GM19193 (cell line): ENCODE measurements around the gene ADD1.

ENCODE experiments used
- POLR2A ChIP-seq: IDR thresholded peaks from 4 replicates; pipeline ENCODE4 v1.6.1; 2011; ENCODE audit not compliant: insufficient read depth, insufficient read length; ENCODE audit errors: extremely low read depth

ADD1 gene, protein sequence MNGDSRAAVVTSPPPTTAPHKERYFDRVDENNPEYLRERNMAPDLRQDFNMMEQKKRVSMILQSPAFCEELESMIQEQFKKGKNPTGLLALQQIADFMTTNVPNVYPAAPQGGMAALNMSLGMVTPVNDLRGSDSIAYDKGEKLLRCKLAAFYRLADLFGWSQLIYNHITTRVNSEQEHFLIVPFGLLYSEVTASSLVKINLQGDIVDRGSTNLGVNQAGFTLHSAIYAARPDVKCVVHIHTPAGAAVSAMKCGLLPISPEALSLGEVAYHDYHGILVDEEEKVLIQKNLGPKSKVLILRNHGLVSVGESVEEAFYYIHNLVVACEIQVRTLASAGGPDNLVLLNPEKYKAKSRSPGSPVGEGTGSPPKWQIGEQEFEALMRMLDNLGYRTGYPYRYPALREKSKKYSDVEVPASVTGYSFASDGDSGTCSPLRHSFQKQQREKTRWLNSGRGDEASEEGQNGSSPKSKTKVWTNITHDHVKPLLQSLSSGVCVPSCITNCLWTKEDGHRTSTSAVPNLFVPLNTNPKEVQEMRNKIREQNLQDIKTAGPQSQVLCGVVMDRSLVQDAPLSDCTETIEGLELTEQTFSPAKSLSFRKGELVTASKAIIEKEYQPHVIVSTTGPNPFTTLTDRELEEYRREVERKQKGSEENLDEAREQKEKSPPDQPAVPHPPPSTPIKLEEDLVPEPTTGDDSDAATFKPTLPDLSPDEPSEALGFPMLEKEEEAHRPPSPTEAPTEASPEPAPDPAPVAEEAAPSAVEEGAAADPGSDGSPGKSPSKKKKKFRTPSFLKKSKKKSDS

DNA sequence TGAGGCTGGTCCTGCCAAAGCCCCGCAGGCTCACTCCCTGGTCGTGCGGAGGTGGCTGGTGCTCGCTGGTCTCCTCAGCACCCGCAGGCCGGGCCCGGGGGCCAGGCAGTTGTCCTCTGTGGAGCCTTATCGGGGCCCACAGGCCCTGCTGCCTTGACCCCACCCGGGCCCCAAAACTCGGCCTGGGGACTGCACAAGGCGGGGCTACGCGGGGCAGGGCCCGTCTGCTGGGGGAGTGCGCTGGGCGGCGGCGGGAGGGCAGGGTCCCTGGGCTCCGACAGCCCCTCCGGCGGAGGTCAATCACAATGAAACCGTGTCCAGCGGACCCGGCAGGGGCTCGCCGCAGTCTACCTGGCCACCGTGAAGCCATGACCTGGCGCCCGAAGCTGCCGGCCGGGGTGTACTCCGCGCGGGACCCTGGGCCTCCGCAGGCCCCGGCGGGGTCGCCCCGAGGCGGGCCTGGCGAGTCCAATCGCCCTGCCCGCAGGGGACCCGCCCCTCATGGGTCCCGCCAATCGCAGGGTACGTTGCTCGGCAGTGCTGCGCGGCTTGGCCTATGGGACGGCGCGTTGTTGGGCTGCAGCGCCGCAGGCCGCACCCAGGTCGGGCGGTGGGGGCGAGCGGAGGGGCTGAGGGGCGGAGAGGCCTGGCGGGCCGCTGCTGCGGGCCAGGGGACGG, at the start of gene ADD1:
ADD1 (plus strand) TSS at position 582 of the 678 bp plus-strand sequence. CDS start 32,072 bp downstream, outside the sequence.
- peak; percentile 85 for TF ChIP-seq POLR2A

DNA sequence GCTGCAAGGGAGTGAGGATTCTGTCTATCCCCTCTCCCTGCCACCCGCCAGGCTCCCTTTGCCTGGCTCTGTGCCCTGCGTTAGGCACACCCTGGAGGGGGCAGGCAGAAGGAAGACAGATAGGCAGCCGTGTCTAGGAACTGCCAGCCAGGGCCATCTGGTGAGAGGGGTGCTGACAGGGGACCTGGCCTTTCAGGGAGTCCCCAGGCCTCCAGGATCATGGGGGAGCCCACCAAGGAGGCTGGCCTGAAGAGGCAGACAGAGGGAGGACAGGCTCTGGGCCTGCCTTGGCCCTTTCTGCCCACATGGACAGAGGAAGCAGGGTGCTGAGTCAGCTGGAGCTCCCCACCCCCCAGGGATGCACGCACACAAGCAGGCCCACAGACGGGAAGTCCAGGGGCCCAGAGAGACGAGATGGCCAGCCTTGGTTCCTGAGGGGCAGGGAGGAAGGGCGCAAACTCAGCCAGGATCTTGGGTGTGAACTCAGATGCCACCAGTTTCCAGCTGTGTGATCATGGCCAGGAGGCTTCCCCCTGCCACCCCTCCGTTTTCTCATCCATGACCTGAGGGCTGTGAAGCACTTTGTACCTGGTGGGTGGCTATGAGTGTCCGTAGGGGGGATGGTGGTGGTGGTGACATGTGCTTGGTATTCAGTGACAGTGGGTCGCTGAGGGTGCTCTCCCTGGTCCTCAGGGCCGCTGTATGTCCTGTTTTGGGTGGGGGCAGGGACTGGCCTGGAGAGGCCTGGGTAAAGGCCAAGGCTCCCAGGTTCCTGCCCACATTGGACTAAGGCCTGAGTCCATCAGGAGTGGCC, 49.0 kb upstream of the ADD1 start:
- no peak for TF ChIP-seq POLR2A

DNA sequence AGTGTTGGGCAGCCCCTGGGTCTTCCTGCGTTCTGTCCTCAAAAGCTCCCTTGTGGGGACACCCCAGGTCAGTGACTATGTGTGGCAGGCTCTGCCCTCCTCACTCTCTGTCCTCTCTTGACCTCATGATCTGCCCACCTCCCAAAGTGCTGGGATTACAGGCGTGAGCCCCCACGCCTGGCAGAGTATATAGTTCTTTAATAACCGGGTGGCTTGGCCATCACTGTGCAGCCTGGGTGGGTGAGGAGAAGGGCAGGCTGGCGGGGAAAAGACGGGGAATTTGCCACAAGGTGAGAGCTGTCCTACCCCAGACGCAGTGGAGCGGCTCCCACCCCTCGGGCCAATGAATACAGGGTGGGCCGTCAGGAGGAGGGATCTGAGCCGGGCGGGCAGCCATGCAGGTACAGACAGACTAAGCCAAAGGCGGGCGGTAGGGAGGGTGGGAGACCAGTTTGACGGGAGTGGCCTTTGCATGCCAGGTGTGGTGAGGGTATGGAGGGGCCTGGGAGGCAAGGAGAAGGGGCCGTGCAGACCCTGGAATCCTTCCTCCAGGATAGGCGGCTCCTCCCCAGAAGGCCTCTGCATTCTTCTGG, 48.2 kb upstream of the ADD1 start:
- no peak for TF ChIP-seq POLR2A

DNA sequence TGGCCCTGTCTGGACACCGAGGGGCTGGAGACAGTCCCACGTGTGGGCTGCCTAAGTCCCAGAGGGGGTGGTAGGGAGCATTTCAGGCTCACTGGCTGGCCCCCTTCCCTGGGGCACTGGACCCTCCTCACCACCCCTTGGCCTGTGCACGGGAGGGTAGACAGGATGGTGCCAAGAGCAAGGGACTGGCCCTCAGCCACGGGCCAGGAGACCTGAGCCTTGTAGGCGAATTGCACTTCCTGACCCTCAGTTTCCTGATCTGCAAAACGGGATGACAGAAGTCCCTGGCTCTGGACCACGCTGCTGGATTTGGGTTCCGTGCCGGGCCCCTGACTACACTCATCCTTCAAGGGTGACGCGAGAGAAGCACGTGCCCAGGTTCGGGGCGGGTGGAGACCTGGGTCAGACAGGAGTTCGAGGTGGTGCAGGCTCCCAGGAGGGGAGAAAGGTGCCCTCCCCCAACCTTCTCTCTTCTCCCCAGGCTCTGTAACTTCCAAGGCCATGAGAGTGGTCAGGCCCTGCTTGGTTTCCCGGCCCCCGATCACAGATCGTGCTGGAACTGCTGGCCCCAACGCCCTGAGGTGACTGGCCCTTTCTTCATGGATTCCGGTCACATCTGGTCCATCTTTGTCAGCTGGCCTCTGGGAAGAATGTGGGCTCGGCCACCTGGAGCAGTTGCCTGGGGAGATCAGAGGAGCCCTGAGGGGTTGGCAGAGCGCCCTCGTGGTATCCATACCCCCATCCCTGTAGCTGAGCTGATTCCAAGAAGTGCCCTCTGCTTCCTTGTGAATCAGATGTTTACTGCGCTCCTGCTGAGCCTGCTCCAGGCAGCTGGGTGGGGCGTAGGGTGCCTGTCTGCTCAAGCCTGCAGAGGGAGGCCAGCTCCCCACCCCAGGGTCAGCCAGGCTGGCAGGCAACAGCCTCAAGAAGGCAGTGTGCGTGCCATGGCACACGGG, 47.5 kb upstream of the ADD1 start:
- no peak for TF ChIP-seq POLR2A

DNA sequence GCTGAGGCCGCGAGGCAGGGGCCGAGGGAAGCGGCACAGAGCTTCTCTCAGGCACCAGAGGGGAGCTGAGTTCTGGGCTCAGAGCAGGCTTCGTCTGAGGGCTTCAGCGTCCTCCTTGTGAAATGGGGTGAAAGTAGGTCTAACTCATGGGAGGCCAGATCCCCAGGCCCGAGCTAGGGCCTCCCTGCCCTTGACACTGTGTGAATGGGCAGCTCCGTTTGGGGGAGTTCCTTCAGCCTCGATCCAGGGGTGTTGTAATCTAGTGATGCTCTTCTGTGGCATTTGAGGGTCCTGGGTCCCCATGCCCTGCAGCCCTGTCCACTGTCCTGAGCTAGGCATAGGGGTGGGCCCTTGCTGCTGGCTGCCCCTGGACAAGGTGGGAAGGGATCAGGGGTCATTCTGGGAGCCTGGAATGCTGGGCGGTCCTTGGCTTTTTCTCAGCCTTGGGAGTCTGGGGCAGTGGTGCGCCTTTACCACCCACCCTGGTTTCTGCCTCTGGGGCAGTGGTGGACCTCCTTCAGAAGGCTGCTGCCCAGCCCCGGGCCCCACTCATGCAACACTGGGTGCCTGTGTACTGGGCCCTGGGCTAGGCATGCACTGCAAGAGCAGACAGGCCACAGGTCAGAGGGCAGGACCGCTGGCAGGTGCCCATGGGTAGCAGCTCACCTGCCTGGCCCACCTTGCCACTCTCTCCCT, 46.6 kb upstream of the ADD1 start:
- no peak for TF ChIP-seq POLR2A

DNA sequence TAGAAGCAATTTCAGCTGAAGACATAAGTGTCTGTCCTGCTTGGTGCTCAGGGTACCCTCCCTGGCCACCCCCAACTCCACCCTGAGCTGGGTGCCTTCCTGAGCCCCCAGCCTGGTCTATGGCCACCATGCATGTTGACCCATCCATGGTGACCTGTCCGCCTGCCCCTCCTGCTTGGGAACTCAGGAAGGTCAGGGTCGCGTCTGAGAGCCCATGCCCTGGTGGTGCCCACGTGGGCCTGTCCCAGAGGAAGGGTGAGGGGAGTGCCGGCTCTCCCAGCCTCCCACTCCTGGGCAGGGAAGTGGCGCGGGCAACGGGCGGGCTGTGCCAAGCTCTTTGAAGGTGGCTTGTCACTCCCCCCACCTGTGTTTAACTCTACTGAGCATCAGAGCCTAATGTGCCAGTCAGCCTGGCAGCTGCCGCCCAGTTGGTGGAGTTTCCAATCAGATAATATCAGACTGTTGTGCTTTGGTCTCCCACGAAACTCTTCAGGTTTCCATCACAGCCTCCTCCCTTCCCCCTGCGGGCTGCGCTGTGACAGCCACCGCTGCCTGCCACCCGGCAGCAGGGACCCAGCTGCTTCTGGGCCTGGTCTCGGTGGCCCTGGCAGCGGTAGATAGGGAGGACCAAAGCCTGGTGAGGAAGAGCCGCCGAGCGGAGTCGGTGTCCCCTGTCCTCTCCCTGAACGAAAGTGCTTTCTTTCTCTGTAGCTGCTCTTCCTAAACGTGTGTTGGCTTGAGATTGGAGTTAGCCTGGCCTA, 45.9 kb upstream of the ADD1 start:
- no peak for TF ChIP-seq POLR2A

DNA sequence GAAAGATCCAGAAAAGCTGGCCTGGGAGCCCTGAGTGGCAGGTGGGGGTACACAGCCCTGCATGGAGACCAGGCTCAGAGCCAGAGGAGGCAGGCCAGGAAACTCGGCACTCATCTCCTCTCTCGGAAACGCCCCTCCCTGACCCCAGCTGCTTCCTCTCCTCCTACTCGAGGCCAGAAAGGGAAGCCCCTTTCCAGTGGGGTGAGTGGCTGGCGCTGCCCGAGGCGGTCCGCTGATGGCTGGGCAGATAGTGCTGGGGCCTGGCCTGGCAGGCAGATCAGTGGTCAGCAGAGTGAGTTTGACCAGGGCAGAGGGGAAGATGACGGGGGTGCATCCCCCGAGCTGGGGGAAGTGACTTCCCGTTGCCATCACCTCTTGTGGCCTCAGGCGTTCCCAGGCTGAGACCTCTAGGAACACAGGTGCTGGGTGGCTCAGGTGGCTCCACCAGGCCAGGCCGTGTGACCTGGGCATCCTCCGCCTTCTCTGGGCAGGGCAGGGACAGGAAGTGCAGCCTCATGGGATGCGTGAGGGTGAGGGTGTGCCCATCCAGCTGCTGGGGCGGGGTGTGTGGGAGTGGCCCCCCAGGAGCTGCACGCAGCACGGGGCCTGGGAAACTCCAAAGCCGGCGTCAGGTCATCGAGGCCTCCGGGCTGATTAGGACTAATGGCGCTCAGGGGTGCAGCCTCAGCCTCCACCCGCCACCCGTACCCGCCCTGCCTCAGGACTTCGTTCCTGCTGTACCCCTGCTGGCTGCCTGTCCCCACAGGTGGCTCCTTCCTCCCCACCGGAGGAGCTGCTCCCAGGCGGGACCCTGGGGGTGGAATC, 45.0 kb upstream of the ADD1 start:
- TF ChIP-seq POLR2A = peak; percentile 42

DNA sequence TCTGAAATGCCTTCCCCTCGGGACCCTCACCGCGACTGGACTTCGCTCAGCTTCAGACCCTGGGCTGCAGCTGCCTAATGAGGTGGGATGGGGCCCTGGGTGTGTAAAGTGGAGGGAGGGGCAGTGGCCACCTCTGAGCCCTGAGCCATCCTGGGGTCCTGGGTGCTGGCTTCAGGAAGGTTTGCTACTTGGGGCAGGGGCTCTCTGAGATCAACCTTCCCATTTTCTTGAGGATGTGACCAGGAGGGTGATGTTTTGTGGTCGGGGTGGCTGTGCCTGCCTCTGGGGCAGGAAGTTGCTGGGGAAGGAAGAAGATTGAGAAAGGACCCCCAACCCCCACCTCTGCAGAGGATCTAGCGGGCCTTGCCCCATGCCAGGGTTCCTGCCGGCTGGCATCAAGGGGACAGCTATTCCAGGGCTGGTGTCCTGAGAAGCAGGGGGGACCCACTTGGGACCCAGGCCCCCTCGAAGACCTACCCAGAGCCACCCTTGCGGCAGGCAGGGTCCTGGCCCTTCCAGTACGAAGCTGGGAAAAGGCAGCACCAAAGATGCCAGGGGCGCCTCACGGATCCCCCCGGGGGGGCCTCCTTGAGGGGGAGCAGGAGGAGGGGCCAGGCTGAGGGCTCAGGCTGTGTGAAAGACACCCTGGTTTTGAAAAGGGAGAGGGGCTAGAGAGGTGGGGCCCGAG, 44.3 kb upstream of the ADD1 start:
- no peak for TF ChIP-seq POLR2A

DNA sequence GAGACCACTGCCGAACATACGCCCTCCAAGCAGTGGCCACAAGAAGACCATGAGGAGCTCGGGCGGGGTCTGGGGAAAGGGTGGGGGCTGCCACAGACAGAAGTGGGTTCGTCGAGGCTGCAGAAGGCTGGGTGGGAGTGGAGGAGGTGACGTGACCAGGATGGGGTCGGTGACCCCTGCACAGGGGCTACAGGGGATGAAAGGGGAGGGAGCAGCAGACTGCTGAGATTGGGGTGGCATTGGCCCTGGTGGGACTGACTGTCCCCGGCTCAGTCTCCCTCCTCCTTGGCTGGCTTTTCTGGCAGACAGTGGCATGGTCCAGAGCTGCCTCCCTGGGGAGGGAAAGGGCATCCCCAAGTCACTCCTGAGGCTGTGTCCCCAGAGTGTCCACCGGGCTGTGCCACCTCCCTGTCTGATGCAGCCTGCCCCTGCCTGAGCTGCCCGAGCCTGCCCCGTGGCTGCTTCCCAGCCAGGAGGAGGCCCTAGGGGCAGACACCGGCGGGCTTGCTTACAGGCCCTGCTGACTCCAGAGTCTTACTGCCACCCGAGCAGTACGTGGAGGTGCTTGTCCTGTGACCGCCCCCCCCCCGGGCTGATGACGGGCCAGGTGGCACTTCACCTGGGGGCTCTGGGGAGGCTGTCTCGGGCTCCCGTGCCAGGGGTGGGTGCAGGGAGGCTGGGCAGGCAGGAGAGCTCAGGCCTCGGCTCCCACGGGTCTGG, 43.5 kb upstream of the ADD1 start:
- no peak for TF ChIP-seq POLR2A
